ENCODE results near the gene CCDC70. TPM values are rescaled to one million over a fixed set of nuclear protein-coding genes. Genes with fewer than 3 reads are reported as not detected.

The CCDC70 gene
- total RNA-seq, 1 donor from 2014 or later = not detected

DNA sequence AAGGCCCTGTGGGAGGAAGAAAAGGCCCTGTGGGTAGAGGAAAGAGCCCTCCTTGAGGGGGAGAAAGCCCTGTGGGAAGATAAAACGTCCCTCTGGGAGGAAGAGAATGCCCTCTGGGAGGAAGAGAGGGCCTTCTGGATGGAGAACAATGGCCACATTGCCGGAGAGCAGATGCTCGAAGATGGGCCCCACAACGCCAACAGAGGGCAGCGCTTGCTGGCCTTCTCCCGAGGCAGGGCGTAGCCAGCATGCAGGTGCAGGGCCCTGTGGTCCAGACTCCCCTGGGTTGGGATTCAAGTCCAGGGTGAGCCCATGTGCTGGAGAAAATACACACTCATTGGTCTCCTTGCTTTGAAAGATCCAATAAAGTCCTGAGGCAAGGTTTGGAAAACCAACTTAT lies 4.1 kb downstream of the CCDC70 start:
- no peaks in the 10 kb centered on the region for H3K36me3 ChIP-seq (ENCODE audit: control insufficient read depth, insufficient read depth, low read length)
- DNase-seq (ENCODE audit: low read depth) = no peak
- FAIRE-seq = peak; percentile 43
- TF ChIP-seq, protein P1, sequence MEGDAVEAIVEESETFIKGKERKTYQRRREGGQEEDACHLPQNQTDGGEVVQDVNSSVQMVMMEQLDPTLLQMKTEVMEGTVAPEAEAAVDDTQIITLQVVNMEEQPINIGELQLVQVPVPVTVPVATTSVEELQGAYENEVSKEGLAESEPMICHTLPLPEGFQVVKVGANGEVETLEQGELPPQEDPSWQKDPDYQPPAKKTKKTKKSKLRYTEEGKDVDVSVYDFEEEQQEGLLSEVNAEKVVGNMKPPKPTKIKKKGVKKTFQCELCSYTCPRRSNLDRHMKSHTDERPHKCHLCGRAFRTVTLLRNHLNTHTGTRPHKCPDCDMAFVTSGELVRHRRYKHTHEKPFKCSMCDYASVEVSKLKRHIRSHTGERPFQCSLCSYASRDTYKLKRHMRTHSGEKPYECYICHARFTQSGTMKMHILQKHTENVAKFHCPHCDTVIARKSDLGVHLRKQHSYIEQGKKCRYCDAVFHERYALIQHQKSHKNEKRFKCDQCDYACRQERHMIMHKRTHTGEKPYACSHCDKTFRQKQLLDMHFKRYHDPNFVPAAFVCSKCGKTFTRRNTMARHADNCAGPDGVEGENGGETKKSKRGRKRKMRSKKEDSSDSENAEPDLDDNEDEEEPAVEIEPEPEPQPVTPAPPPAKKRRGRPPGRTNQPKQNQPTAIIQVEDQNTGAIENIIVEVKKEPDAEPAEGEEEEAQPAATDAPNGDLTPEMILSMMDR (IDR thresholded peaks at IDR 0.05; ENCODE audit: insufficient read depth, low read length, severe bottlenecking) = no peak
- no peak overlapping the region for H3K4me3 ChIP-seq (ENCODE audit: low read depth, low read length)
- no peaks in the 10 kb centered on the region for H3K27me3 ChIP-seq (ENCODE audit: control insufficient read depth, insufficient read depth, low read length)

- TF ChIP-seq, protein P1 (IDR thresholded peaks at IDR 0.05; ENCODE audit: insufficient read depth, low read length, severe bottlenecking) = no peak
These were observed 5.3 kb downstream of the CCDC70 start for GRCh38 chr13:51867062-51867461.

DNA sequence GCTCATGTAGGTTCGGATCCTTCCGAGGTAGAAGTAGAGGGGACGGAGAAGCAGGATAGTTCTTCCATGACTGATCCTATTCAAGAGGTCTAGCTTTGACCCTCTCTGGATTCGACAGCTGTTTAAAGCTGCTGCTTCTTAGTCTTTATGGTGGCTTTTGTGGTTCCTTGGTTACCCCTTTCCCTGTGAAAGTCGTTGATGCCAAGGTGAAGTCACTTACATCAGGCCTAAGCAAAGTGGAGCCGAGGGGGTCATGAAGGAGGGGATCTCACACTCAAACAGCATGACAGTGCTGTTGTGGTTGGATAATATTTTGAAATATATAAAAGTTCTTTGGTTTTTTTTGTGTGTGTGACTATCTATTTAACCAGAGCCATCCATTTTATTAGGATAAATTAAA lies 8.1 kb downstream of the CCDC70 start:
- no peak for FAIRE-seq
- H3K36me3 ChIP-seq (ENCODE audit: control insufficient read depth, insufficient read depth, low read length) = no peaks in the 10 kb centered on the region
- DNase-seq (ENCODE audit: low read depth) = no peak
- H3K27me3 ChIP-seq (ENCODE audit: control insufficient read depth, insufficient read depth, low read length) = no peaks in the 10 kb centered on the region
- TF ChIP-seq, protein P1 (IDR thresholded peaks at IDR 0.05; ENCODE audit: insufficient read depth, low read length, severe bottlenecking) = no peak
- H3K4me3 ChIP-seq (ENCODE audit: low read depth, low read length) = no peak overlapping the region

More at GRCh38 chr13:51867062-51867461, 5.3 kb downstream of the CCDC70 start:
- Histone ChIP-seq H3K4me3 (ENCODE audit: low read depth, low read length) (no peak overlapping the region), H3K36me3 (ENCODE audit: control insufficient read depth, insufficient read depth, low read length) (no peaks in the 10 kb centered on the region), H3K27me3 (ENCODE audit: control insufficient read depth, insufficient read depth, low read length) (no peaks in the 10 kb centered on the region)
- no peak for FAIRE-seq
- DNase-seq (ENCODE audit: low read depth) = no peak

DNA sequence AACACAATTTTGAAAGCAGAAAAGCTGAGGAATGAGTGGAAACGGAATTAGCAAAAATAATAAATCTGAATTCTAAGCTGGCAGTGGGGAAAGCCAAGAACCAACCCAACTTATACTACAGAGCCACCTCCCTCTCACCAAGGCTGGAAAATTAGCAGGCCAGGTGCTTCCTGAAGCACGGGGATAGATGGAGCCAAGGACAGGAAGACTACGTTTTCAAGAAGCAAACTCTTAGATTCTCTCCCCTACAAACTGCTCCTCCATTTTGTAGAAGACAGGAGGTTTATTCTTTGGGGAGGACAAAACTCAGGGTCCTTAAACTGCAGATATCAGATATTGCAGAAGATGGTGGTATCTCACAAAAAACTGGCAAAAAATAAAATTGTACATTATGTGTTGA lies 8.8 kb downstream of the CCDC70 start:
- FAIRE-seq = no peak
- TF ChIP-seq, protein P1 (IDR thresholded peaks at IDR 0.05; ENCODE audit: insufficient read depth, low read length, severe bottlenecking) = no peak
- H3K36me3 ChIP-seq (ENCODE audit: control insufficient read depth, insufficient read depth, low read length) = no peaks in the 10 kb centered on the region
- DNase-seq (ENCODE audit: low read depth) = no peak
- no peak overlapping the region for H3K4me3 ChIP-seq (ENCODE audit: low read depth, low read length)
- H3K27me3 ChIP-seq (ENCODE audit: control insufficient read depth, insufficient read depth, low read length) = peaks cover 2% of the 10 kb centered on the region

- no peak for FAIRE-seq
- no peak for DNase-seq (ENCODE audit: low read depth)
- H3K36me3 ChIP-seq (ENCODE audit: control insufficient read depth, insufficient read depth, low read length) = no peaks in the 10 kb centered on the region
These were observed 11.5 kb downstream of the CCDC70 start for GRCh38 chr13:51873117-51873798.

More at GRCh38 chr13:51873117-51873798, 11.5 kb downstream of the CCDC70 start:
- TF ChIP-seq, protein P1 (IDR thresholded peaks at IDR 0.05; ENCODE audit: insufficient read depth, low read length, severe bottlenecking) = no peak
- Histone ChIP-seq H3K4me3 (ENCODE audit: low read depth, low read length) (no peak overlapping the region), H3K27me3 (ENCODE audit: control insufficient read depth, insufficient read depth, low read length) (peaks cover 6% of the 10 kb centered on the region)
